Fibroblast of skin of left quadriceps (primary cell): ENCODE data around the gene SCUBE1.
A peak's percentile ranks its signal among the peaks of the same experiment; 100 is the strongest.

Experiments used
- DNase-seq, 2 experiments: peaks; one replicate each; pipeline ENCODE4 v3.0.0-alpha.2; 2013; ENCODE audit warnings: low read depth in 2 of 2

The SCUBE1 gene

DNA sequence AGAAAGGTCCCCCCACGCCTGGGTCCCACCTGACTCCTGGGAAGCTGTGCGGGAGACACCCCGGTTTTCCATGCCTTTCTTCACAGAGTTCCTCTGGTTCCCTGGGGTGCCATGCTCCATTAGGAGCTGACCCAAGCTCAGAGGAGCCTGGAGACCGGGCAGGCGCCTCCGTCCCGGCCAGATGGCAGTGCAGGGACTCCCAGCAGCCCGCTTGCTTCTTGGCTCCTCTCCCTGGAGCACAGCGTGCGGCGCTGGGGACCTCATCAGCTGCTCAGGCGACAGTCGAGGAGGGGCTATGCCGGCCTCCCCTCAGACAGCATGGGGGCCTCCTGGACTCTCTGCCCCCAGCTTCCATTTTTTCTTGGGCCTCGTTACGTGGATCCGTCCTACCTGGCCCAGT lies 143.1 kb downstream of the SCUBE1 start:
- no peak for DNase-seq

DNA sequence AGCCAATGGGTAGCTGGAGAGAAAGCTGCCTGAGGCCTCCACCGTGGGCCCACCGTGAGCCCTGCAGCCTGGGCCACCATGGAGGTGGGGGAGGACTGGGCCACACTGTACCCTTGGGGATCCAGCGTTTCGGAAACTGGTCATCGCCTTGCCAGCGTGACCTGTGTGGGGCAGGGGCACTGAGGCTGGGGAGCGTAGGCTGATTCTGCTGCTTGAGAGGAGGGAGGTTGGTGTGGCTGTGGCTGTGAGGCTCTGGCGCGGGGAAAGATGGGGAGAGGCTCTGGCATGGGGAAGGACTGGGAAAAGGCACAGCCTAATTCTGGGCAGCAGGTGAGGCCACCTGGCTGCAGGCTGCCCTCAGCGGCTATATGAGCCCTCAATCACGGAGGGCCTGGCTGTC lies 143.6 kb downstream of the SCUBE1 start:
- DNase-seq, result no peak

DNA sequence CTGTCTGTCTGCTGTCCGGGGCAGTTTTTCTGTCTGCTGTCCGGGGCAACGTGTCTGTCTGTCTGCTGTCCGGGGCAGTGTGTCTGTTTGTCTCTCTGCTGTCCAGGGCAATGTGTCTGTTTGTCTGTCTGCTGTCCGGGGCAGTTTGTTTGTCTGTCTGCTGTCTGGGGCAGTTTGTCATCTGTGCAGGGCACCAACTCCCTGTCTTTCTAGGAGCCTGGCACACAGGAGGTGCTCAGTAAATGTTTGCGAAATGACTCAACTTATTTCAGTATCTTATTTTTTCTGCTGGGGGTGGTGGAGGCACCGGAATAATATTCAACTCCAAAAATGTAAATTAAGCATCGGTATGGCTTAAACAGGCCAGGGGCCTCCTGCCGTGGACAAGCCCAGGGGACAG lies 144.2 kb downstream of the SCUBE1 start:
- DNase-seq, result no peak

DNA sequence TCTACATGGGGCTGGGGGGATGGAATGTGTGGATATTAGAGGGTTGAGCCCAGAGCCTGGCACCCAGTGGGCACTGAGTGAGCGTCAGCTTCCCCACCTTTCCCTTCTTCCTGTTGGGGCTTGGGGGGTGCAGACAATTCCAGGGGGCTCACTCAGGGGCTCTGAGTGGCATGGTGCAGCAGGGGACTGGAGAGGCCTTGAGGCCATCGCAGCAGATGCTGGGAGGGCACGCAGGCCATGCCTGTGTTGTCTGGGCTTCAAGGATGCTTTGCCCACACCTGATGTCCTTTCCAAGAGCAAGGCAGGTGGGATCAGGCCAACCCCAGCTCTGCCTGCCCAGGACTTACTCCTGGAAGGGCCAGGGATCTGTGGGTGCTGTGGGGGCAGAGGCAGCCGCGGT lies 145.0 kb downstream of the SCUBE1 start:
- DNase-seq, result no peak

DNA sequence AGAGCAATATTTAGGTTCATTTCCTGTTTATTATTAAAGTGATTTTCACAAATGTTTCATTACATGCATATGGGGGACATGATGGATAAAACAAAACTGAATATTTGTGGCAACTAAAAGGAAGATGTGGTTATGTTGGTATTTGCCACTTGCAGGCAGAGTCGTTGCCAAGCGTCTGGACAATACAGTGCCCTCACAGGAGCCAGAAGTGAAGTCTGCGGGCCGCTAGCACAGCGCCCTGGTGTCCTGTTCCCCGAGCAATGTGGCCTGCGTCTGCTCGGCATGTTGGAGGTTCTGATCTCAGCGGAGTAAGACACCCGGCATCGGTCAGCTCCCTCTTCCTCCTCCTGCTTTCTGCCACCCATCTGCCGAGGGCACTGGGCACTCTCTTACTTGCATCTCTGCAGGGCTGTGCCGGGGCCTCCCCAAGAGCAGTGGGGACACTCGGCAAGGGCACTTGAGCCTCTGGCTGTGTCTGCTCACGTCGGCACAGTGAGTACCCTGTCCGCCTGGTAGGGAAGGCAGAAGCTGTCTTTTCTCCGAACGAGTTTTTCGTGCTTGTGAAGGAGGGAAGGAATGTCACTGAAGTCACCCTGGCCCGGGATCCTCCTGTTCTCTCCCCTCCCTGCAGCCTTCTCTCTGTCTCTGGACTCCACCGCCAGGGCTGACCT lies 145.8 kb downstream of the SCUBE1 start:
- no peak for DNase-seq

DNA sequence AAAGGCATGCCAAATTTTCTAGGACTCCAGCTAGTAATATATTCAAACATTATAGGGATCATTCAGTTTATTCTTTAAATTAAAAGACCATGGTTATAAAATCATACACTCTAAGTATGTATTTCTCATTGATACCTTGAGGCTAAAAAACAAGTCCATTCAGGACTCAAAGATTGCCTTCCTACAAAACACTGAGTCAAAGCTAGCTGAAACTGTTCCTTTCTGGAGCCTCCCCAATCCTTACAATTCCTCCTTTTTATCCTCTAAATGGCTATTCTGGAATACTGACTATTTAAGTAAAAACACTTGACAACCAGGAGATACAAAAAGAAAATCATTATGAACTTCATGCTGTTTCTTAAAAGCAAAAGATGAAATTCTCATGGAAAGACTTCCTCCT lies 151.3 kb downstream of the SCUBE1 start:
- DNase-seq, result no peak

DNA sequence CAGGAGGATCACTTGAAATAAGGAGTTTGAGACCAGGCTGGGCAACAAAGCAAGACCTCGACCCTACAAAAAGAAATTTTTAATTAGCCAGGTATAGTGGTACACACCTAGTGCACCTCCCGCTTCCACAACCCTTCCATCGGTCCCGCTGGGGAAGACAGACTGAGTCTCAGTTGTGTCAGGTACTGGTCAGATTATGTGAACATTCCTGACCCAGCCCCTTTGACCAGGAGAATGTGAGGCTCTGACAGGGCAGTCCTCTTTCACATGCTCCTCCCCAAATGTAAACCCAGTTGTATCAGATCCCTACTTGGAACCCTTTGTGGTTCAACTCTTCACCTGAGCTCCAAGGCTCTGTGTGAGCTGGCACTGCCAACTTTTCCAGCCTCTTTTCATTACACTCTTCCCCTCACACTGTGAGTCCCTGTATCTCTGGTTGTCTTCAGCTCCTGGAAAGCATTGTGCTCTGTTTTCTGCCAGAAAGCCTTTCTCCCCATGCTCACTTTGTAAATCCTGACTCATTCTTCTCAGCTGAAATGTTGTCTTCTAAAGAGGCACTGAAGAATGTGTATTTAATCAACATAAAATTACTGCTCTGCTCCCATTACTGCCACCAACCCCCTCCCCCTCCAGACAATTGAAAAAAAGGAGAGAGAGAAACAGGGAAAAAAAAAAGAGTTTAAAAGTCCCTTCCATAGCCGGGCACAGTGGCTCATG lies 154.2 kb downstream of the SCUBE1 start:
- DNase-seq, result no peak

DNA sequence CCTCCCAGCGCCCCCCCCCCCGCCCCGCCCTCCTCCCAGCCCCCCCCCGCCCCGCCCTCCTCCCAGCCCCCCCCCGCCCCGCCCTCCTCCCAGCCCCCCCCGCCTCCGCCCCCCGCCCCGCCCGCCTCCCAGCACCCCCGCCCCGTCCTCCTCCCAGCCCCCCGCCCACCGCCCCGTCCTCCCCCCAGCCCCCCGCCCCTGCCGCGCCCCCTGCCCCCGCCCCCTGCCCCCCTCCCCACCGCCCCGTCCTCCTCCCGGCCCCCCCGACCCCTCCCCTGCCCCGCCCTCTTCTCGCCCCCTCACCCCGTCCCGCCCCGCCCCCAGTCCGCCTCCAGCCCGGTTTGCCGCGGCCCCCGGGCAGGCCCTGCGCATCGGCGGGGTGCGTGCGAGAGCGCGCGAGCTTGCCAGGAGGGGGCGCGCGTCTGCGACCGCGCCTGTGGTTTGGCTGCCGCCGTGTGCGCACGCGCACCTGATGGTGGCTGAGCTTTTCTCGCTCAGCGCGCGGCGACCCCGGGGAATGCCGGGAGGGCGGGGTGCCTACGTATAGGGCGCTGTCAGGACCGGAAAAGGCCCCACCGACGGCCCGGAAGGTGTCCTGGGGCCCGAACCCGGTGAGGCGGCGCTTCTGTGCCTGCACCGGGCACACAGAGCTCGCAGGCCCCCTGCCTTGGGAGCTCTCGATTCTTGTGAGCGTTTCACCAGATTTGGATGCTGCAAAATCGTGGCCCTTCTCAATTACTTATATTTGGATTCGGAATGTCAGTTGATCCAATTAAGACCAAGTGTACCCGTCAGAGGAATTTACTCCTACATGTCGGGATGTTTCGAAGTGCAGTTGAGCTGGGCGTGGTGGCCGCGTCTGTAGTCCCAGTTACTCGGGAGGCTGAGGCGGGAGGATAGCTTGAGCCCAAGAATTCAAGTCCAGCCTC lies 155.7 kb downstream of the SCUBE1 start:
- DNase-seq, result peak; percentile 86 to 89

DNA sequence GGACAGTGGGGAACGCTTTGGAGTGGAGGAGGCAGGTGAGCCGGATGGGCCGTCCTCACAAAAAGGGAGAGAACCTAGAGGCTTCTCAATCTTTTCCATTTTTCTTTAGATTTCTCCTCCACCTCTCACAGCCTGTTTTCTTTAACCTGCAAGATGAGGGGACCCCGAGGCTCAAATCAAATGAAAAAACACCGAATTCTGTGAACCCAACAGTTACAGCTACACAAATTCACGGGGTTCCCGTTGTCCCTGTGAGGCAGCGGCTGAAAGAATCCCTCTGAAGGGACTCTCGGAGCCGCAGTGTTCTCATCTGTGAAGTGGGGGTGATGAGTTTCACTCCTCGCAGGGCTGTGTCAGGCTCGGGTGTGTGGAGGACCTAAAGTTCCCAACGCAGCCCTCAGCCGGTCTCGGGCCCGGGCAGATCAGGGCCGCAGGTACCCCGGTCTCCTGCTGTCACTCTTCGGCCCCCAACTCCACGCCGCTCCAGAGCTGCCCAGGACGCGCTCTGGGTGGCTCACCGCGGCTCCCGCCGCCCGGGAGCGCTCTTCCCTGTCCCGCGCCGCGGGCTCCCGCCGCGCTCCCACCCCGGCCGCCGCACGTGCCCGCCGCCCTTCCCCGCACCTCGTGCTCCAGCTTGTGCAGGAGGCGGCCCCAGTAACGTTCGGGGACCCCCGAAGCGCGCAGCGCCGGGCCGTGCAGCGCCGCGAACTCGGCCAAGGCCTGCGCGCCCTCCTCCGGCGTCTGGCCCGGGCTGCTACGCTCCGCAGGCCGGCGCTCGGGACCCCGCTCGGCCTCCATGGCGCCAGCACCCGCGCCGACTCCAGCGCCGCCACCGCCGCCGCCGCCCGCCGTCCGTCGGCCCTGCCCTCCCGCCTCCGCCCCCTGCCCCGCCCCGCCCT lies 156.7 kb downstream of the SCUBE1 start, which contains the start of gene TTLL12:
Gene TTLL12 (minus strand): TSS at position 863 of the 899 bp plus-strand sequence. CDS start 65 bp downstream, at position 798.
- peak in 1 of 2 experiments; percentile 23 for DNase-seq

DNA sequence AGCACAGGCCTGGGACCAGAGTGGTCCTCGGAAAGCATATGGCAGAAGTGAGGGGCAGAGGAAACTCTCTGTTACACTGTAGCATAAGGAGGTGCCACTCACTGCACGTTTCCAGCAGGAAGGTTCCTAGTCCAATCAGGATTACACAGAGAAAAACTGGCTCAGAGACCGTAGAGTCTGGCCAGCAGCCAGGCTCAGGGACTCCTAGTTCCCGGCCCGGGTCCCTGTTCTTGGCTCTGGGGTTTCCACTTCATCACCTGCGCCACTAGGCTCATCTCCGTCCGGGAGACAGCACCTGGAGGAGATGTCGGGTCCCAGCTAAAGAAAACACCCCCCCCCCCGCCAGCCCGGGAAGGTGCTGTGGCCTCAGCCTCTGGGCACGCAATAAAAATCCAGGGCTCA lies 157.3 kb downstream of the SCUBE1 start:
- no peak for DNase-seq

DNA sequence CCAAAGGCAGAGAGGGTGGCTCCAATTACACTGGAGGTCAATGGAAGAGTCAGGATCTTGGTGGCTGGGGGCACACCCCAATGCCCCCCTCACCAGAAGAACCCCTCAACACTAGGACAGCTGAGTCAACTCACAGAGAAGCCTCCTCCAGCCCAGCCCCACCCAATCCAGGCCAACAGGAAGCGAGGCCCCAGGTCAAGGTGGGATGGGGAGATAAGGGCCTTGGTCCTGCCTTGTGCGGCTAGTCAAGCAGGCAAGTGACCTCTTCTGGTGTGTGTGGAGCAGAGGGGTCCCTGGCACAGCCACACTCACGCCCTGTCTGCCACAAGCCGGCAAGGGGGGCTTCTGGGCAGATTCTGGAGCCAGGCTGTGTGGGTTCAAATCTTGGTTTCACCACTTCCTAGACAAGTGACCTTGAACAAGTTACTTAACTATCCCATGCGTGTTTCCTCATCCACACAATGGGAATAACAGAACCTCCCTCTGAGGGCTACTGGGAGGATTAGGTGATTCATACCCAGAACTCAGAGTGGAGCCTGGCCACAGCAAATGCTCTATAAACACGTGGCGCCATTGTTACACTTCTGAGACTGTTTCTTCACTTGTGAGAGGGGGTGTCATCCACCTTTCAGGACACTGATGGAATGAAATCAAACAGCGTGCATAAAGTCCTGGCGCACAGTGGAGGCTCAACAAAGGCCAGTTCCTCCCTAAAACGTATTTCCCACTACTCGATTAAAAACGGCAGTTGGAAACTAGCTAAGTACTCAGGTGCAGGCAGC lies 159.5 kb downstream of the SCUBE1 start:
- DNase-seq, result no peak

DNA sequence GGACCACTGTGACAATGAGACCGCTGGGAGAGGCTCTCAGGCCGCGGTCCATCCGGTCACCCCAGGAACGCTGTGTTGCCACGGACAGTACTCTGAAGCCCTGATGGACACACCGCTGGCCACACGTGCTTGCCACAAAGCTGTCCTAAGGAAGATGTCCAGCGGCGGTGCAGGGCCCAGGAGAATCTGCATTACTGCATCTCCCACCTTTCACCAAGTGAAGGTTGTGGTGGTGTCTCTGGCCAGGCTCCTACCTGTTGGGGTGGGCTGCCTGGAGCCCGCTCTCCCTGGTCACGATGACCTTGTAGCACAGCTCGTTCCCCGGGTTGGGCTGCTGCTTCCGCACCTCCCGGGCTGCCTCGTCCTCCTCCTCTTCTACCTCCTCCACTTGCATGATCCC lies 160.4 kb downstream of the SCUBE1 start:
- no peak for DNase-seq

DNA sequence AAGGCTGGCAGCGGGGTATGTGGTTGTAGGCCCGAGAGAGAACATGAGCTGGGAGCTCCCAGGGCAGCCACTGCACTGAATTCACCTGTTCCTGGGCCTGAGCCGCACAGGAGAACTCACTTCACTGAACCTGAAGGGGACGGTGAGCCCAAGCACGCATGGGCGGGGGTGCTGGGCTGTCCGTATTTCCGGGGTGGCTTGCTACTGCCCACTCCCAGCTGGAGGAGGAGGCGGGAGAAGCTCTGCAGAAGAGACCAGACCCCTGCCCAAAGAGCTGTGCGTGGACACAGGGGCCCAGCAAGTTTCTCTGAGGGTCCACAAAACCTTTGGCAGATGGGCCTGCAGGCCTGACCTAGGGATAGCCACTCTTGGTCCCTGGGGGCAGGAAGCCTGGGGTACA lies 161.1 kb downstream of the SCUBE1 start:
- no peak for DNase-seq

DNA sequence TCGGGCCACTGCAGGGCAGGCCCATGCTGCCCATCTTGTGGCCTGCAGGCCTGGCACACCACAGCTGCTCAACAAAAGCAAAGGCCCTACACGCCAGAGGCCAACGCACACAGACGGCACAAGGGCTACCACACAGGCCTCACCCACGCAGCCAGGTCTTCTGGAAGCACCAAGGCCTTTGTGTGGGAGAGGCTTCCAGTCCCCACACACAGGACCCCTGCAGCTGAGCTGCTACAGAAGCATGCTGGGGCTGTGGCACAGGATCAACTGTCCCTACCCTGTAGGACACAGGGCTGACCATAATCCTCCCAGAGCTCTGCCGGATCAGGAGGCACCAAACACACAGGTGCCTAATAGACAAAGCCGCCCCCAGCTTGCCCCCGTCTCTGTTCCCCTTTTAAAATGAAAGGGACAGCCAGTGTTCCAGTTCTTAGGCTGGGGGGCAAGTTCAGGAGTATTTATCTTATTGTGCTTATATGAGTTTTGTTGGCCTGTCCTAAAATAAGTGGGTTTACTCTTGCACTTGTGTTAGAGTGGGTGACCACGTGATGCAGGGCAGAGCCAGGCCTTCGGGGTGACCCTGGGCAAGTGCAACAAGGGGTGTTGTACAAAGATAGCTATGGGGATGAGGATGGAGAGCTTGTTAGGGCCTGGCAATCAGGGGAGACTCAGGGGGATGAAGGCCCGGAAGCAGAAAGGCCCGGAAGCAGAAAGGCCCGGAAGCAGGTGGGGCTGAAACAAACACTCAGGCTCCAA lies 161.7 kb downstream of the SCUBE1 start:
- DNase-seq, result no peak

DNA sequence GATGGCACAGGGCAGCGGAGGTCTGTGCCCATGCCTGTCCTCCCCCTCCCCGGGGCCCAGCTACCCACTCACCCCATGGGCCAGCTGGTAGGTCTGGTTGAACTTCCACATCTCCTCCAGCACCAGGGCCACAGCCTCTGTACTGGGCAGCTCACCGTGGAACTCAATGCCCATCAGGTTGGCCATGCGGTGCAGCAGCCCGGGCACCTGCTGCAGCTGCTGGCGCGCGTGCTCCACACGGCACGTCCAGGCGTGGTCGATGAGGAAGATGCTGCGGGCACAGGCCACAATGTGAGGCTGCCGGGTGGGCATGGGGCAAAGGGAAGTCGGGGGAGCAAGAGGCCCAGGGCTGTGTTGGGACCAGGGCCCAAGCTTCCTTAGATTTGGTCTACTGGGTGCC lies 162.5 kb downstream of the SCUBE1 start:
- DNase-seq, result no peak

DNA sequence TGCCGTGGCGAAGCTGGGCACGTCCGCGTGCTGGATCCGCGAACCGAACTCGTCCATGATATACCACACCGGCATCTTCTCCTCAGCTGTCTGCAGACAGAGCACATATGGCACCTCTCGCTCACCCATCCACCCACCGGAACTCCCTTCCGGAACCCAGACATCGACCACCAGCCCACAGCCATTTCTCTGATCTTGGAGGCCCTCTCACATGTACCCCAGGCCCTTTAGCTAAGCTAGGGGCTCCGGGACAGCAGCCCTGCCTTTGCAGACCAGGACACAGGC lies 163.3 kb downstream of the SCUBE1 start:
- DNase-seq, result no peak

DNA sequence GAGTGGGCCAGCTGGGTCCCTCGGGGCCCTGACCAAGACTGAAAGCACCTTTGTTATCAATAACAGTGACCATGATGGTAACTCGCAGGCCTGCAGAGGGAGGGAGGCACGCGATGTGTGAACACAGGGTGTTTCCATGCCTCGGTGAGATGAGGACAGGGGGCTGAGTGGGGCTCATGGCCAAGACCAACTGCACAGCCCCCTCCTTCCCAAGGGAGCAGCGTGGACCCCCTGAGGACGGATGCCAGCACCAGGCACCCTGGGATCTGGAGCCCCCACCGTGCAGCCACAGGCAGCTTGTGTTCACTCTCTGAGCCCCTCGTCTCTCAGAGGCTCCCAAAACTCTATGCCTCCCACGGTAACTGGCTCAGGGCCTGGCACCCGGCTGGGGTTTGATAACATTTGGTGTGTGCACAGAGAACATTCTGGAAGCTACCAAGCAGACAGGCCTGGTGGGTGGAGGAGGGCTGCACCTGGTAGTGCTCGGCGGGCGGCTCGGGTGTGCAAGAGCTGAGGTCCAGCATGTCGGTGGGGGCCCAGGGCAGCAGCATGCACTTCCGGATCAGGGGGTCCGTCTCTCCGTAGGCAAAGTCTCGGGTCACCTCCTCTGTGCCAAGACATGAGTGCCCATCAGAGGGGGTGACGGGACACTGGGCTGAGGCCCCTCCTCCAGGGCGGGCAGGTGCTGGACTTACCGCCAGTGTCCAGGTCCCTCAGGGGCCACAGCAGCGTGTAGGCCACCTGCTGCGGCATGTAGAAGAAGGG lies 163.8 kb downstream of the SCUBE1 start:
- no peak for DNase-seq

DNA sequence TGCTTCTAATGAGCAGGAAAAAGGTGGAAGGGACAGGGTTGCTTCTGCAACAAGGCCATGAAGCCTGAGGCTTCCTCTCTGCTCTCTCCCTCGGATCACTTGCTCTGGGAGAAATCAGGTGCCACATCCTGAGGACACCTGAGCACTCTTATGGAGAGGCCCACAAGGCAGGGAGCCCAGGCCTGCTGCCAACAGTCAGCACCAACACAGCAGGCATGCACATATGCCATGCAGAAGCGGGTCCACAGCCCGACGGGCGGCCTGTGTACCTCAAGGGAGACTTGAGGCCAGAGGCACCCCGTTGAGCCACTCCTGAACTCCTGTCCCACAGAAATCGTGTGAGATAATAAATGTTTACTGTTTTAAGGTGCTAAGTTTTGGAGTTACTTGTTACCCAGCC lies 165.7 kb downstream of the SCUBE1 start:
- DNase-seq, result no peak

DNA sequence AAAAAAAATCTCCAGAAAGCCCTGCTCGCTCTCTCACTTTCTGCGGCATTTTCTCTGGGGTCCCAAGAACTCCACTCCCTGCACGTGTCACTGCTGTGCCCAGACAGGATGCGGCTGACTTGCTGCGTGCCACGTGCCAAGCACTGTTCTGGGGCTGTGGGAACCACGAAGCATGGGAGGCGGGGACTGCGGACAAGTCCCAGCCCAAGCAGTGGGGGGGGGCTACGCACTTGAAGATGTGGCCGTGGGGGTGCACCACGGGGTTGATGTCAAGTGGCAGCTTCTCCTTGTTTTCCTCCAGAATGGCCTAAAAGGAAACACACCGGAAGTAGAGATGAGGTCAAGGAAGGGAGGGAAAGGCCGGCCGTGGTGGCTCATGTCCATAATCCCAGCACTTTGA lies 167.1 kb downstream of the SCUBE1 start:
- no peak for DNase-seq
